ENCODE results near the gene WAPL.

- TF ChIP-seq CTCF (IDR thresholded peaks at IDR 0.05; ENCODE audit: low read depth, low read length) (no peak), POLR2A (IDR thresholded peaks at IDR 0.05; ENCODE audit: extremely low read depth, insufficient read length) (no peak), MYC (IDR thresholded peaks at IDR 0.05; ENCODE audit: low read depth, low read length) (no peak)
Observed at GRCh38 chr10:86489071-86489810, 32.4 kb downstream of the WAPL start.

Measured in NB4 (cell line).